Fibroblast of skin of back (primary cell): ENCODE measurements around the gene PLCXD3.
"Not testable (repeated sequence)": the region's sequence is repeated elsewhere in the genome, so short reads cannot be mapped to it uniquely, and the experiment has no call there.

Experiments used
- DNase-seq: peaks from one replicate; pipeline ENCODE4 v3.0.0-alpha.2; 2013

The PLCXD3 gene

DNA sequence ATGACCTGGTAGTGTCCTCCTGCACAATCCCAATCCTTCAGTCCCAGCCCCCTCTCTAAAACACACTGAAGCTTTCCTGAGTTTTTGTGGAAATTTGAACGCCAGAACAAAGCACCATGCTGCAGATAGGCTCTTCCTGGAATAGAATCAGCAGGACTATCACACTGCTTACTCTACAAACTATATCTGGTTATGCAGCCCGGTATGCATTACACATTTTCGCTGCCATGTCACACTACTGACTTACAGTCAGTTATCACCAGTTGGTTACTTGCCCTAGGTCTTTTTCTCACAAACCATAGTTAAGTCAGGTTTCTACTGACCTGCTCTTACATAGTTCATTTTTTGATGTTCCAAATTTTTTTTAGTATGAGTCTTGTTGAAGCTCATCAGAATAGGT, 24.9 kb downstream of the PLCXD3 start:
- no peak for DNase-seq

DNA sequence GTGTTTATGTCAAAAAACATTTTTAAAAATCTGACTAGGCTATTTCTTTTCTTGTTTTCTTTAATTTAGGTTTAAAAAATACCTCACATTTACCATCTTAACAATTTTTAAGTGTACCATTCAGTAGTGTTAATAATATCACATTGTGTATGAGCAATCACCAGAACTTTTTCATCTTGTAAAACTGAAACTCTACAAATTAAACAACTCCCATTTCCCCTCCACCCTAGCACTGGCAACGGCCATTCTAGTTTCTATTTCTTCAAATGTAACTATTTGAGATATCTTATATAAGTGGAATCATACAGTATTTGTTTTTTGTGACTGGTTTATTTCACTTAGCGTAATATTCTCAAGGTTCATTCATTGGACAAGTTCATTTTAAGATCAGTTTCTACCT, 27.7 kb downstream of the PLCXD3 start:
- DNase-seq = no peak

DNA sequence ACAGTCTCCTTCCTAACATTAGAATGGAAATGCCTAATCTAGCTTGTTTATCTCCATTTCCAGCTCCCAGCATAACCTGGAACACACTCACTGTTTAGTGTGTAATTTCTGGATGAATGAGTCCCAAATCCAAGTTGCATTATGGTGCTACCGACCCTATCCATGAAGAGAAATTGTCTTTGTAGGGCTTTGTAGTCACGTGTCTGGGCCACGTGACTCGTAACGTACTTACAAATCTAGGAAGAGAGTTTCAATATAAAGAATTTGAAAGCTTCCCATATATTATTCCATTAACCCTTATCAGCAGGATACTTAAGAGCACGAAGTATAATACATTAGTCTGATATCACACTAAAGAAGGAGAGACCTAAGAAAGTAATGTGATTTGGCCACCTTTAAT, 28.2 kb downstream of the PLCXD3 start:
- DNase-seq = no peak

DNA sequence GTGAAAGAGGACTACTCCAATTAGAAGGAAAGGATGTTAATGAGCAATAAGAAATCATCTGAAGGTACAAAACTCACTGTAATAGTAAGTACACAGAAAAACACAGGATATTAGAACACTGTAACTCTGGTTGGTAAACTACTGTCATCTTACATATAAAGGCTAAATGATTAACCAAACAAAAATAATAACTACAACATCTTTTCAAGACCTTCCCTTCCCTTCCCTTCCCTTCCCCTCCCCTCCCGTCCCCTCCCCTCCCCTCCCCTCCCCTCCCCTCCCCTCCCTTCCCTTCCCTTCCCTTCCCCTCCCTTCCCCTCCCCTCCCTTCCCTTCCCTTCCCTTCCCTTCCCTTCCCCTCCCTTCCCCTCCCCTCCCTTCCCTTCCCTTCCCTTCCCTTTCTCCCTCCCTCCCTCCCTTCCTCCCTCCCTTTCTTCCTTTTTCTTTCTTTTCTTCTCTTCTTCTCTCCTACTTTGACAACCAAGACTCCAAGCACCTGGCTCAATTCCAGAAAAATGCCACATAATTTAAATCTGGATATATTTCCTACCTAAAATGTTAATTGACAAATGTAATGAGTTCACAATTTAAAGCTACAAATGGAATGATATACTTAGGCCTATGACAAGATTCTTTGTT, 38.7 kb downstream of the PLCXD3 start:
- DNase-seq = not testable (repeated sequence)

DNA sequence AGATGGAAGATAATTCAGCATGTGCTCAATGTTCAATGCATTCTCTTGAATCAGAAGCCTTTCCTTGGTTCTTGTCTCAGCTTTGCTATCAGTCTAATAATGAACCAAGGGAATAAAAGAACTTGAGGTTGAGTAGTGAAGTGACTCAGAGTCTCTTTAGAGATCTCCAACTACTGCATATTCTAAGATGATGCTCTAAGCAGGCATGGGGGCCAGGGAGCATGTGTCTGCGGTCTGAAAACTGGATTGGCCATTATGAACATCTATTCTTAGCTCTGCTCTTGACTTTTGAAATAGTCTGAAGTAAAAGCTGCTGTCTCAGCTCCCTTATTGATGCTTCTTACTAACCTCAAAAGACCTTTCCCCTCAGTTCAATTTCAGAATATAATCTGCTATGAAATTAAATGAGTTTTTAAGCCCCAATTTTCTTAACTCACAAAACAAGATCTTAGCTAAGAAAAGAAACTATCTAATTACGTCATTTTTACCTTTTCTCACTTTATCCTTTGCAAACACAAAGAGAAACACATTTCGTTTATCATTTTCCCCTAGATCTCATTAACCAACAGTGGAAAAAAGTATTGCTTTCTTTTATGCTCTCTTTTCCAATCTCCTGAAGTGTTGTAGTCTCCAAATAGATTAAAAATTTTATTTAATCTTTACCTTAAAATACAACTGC, 44.8 kb downstream of the PLCXD3 start:
- no peak for DNase-seq

DNA sequence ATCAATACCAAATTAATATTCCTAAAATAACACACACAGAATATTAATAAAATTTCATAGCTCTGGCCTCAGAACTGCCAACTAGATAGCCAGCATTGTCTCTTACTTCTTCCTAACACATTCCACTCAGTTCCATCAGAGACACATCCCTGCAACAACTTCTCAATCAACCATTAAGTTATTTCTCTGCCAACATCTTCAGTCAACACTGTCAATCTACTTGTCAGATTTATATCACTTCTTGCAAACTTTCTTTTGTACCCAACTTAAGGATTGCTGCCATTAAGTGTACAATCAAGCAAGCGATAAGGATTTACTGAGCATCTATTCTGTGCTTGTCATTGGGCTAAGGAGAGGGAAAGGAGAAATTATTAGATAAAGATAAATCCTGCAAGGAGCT, 50.8 kb downstream of the PLCXD3 start:
- no peak for DNase-seq

DNA sequence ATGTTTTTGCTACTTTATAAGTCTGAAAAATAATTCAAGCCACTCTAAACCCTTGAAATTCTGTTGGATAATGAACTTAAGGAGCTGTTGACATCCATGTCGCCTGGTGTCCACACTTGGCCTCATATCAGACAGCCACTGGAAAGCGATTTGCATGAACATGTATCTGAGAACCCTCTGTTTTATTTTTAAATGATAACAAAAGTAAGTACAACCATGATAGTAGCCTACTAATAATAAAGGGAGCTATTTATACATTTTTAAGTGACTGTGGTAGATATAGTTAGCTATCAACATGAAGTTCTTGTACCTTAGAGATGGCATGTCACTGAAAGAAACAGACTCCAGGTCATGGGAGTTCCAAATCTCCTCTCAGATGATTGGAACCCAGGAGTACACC, 53.3 kb downstream of the PLCXD3 start:
- DNase-seq = no peak

DNA sequence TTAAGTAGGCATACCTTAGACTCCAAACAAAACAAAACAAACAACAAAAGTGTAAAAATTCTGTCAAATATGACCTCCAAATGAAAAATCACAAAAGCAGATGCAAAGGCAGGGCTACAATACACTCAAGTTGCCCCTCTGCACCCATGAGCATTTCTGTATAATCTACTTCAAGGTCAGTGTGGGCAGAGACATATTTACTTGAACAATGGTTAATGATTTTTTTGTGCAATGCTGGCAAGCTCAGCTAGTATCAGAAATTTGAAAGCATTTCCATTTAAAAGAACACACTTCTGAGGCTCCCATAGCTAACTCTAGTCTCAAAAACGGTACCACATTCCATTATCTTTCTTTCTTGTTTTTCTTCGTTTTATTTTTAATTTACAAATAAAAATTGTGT, 57.9 kb downstream of the PLCXD3 start:
- no peak for DNase-seq

DNA sequence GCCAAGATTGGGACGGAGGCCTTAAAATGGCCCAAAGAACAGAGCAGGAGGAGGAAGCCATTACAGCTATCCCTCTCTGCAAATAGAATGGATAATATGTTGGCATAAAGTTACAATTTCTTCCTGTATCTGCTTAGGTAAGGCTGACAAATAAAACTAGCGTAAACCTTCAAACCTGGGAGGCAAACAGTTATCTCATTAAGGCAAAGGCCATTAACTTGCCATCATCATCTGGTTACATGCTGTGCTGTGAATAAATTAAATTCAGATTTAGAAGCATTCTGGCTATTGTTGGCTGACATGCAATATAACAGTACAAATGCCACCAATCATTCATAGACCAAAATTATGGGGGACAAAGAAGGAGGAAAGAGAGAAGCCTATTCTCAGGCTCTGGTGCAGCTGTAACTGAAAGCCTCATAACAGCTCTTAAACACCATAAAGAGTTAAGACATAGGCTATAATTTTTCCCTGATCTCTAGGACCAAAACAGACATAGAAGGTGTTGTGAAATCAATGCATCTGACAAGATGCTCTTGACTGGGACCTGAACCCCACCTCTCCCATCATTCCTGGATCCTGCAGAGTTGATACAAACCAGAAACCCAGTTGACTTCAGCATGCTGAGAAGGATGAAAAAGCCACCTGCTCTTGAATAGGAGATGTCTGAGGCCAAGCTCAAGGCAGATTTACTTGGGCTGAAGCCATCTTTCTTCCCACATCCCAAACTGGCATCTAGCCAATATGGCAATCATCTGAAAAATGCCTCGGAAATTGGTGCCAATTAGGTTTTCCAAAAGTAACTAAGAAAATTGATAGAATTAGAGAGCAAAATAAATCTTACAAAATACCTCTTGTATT, 62.5 kb downstream of the PLCXD3 start:
- DNase-seq = no peak

DNA sequence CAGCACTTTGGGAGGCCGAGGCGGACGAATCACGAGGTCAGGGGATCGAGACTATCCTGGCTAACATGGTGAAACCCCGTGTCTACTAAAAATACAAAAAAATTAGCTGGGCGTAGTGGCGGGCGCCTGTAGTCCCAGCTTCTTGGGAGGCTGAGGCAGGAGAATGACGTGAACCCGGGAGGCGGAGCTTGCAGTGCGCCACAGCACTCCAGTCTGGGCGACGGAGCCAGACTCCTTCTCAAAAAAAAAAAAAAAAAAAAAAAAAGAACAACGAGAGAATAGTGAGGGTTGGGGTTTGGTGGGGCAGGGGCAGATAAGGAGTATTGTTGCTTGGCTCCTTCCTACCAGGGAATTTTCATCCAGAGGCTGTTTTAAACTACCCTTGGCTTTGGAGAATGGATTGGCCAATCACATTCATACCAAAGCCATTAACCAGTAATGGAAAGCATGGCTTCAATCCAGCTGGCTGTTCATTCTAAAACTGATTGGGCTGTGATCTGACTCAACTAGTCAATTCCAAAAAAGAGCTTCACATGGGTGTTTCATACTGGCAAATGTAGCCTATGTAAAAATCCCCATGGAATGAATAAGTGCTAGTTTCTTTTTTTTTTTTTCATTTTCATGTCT, 64.4 kb downstream of the PLCXD3 start:
- DNase-seq = no peak

DNA sequence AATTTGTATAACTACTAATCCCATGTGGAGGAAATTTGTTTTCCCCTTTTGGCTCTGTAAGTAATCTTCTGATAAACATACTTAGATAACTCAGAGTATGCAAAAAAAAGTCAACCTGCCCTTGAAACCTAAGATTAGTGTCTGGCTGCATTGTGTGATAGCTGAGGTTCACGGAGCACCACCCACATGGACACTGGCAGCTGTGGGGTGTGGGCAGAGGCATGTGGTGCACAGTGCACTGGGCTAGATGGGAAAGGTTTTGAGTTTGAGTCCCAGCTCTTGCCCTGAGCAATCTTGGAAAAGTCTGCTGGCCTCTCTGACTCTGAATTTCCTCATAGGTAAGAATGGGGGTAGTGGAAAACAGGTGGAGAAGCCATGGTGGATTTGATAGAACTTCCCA, 75.1 kb downstream of the PLCXD3 start:
- no peak for DNase-seq

DNA sequence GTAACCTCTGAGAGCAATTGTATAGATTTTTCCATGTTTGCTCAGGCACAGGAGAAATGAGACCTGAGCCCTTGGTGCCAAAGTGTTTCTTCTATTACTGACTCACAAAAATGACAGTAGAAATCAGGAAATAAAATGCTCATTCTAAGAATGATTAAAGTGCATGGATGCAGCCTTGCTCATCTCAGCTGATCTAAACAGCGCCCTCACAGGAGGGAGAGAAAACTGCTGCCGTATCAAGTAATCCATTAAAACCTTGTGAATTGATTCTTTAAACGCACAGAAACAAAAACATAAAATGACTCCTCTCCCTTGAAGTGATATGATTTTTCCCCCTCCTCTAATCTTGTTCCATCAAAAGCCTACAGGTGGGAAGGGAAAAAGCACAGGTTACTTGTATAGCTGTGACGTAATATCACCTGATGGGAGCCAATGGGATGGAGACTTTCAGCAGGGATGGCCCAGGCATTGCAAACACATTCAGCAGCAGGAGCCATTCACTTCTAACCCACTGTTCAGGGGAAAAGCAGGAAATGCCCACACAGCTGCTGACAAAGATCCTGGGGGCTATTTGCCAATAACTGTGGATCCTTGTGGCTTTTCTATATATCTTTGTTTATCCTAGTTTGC, 76.7 kb downstream of the PLCXD3 start:
- no peak for DNase-seq

DNA sequence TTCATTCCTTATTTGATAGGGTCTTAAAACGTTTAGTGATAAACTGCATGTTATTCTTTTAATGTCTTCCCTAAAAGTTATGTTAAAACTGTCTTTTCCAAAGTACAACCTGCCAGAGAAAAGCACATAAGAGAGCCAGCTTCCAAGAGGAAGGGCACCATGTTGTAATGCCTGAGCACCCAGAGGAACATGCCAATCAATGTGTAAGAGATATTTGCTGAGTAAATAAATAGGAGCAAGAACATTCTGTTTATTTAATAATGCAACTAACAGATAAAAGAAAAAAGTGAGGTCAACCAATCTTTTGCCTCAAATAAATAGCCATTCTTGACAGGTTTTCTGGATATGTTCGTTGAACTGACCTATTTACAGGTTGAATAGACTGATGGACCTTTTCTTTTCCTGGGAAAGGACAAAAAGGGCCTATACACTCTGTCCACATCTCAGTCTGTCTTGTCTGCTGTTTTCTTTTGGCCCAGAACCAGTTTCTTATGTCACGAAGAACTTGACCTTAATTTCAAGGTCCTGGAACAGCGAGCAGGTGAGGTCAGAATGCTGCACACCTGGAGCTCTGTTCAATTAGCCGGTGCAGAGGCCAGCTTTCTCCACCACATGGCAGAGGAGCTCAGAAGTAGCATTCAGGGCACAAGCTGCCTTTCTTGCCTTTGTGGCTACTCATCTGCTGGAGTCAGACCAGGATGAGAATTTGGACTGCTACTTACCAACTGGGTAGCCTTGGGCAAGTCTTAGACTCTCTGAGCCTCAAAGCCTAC, 77.7 kb downstream of the PLCXD3 start:
- DNase-seq = no peak

DNA sequence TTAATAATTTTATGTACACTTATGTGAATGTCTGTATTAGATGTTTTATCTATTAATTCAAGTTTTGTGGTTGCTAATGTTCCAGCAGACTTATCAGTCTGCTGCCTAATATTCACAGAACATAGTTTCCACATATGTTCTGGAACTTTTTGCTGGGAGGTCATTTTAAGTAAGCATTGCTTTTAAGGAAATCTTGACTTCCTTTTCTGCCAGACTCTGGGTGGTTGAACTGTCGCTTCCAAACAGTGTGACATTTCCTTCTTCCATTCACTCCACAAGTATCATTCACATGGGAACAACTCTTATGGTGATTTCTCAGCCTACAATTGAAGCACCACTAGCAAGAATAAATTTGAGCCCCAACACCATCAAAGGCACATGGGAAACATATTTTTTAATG, 82.9 kb downstream of the PLCXD3 start:
- DNase-seq = no peak

DNA sequence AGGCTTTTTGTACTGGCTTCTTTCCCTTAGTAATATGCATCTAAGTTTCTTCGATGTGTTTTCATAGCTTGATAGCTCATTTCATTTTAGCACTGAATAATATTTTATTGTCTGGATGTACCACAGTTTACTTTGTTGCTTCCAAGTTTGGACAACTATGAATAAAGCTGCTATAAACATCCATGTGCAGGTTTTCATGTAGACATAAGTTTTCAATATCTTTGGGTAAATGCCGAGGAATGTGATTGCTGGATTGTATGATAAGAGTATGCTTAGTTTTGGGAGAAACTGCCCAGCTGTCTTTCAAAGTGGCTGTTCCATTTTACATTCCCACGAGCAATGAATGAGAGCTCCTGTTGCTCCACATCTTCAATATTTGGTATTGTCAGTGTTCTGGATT, 84.7 kb downstream of the PLCXD3 start:
- no peak for DNase-seq

DNA sequence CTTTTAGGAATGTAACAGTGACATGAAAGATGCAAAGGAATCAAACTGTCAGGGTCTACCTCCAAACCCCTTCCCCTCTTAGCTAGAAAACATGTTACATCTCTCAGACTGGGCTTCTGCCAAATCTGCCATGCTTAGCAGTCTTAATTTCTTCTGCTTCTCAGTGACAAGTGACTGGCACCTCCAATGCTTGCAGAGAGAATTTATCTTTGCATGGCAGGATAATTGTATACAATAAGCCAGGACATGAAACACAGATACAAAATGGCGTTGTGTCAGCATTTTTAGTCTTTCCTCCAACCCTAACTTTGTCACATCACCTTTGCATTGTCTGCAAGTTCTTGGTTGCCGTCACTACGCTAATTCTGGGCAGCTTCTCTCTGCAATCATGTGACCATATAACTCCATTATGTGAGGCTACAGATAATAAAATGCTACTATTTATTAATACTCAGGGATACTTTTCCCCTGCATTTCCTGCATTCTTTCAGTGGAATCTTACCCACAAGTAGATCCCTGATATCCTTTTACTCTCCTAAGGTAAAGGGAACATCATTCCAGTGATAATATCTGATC, 89.8 kb downstream of the PLCXD3 start:
- no peak for DNase-seq

DNA sequence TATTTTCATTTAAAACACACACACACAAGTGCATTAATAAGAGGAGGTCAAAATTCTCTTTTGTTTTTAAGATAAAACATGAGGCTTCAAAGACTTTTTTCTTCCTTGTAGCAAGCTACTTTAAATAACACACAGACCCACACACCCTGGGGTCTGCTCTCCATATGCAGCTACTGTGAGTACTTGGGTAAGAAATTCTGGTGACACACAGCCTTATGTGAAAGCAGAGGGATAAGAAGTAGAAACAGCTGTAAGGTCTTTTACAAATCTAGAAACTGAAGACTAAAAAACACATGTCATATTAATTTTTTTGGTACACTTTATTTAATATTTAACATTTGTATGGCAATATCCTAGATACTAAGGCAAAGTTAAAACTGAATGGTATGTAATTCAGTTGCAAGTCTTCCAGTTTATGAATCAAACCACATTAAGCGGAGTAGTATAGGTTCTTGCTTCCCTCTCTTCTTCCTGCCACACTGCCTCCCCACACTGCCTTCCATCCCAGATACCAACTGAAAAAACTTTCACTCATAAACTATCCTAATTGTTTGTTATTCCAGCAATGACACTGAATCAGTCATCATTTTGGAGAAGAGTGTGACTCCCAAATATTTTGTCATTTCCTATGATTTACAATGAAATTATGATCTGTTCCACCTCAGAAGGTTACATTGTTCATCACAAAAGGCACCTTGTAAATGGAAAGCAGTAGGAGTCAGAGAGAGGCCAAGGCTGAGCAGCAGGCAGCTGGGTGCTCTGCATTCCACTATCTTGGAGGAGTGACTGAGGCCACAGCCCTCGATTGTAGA, 92.0 kb downstream of the PLCXD3 start:
- peak; percentile 19 for DNase-seq

DNA sequence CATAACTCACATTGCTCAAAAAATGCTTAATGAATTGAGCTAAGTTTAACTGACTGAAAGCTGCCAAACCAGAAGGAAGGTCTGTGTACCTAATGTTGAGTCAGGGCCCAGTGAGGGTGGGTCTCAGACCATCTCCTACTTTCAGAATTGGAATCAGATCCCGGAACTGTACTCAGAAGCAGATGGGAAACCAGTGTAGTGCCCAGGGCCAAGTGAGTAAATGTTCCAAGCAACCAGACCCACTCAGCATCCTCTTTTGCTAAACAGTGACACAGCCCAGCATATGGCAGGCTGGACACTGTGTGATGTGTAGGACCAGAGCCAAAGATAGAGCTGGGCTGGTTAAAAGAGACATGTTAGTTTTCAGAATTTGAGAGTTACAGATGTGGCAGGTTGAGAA, 94.1 kb downstream of the PLCXD3 start:
- no peak for DNase-seq

DNA sequence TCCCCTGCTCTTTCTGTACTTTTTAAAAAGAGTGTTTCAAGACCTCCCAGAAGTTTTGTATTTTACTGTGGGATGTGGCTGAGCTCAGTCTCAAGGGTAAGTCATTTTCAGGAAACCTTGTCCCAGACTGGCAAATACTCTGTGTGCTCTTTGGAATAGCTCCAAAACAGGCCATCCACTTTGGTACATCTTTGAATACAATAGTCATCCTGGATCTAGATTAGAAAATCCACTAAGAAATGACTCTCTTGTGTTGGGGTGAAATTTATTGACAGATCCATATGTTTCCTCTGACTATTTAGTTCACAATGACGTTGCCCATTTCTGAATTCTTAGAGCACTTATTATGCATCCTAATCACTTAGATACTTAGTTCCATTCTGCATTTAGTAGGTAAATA, 95.2 kb downstream of the PLCXD3 start:
- peak; percentile 17 for DNase-seq

DNA sequence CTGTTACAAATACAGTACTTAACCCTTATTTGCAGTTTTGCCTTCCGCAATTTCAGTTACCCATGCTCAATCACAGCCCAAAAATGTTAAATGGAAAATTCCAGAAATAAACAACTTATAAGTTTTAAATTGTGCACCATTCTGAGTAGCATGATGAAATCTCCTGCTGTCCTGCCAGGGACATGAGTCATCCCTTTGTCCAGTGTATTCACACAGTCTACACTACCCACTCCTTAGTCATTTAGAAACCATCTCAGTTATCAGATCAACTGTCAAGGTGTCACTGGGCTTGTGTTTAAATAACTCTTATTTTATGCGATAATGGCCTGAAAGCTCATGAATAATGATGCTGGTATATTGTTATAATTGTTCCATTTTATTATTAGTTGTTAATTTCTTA, 95.8 kb downstream of the PLCXD3 start:
- peak; percentile 89 for DNase-seq

DNA sequence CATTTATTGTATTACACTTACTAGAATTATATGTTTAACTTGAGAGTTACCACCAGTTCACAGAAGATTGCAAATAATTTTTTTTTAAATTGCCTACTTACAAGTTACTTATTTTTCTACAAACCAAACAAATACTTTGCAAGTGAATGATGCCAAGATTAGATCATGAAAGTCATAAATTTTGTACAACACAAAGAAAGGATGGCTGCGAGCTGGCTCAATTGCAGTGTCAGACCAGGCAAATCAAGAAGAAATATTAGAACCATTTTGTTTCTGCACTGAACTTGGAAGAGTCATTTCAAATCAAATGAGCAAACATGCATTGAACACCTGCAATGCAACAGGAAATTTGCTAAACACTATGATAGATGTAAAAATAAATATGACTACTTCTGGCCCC, 97.3 kb downstream of the PLCXD3 start:
- DNase-seq = no peak
